AG09309 (cell line): ENCODE data around the gene IFNA6.

ENCODE experiments used
- DNase-seq: peaks from one replicate; pipeline ENCODE4 v3.0.0-alpha.2; 2010; ENCODE audit warnings: low read depth
- H3K4me3 ChIP-seq: 2 replicates; pipeline ENCODE4 v1.5.1; 2011; ENCODE audit warnings: mild to moderate bottlenecking, low read depth, low read length, moderate library complexity; ENCODE audit not compliant: control insufficient read depth
- TF ChIP-seq, protein P1 (sequence below): IDR thresholded peaks from 2 replicates; pipeline ENCODE4 v1.5.1; 2011; ENCODE audit warnings: mild to moderate bottlenecking, low read depth, low read length, inconsistent platforms; ENCODE audit not compliant: insufficient read depth, control insufficient read depth; ENCODE audit errors: missing control alignments

Gene IFNA6

DNA sequence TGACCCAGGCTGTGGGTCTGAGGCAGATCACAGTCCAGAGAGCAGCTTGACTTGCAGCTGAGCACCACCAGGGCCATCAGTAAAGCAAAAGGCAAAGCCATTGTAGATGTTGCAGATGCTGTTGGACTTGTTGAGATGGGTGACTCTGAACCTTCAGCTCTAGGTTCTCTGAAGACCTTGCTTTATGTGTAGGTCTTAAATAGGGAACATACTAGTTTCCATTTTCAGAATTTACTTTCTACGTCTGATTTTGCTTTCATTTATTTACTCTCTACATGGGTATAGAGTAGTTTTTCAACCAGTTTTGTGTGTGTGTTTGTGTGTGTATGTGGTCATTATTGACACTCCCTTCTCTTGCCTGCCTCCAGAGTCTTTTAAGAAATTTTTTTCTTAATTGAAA, at the start of gene IFNA6:
Gene IFNA6 (minus strand): TSS at position 101 of the 400 bp plus-strand sequence. CDS start 0 bp downstream, at position 101.
- DNase-seq, result no peak
- TF ChIP-seq, protein P1, sequence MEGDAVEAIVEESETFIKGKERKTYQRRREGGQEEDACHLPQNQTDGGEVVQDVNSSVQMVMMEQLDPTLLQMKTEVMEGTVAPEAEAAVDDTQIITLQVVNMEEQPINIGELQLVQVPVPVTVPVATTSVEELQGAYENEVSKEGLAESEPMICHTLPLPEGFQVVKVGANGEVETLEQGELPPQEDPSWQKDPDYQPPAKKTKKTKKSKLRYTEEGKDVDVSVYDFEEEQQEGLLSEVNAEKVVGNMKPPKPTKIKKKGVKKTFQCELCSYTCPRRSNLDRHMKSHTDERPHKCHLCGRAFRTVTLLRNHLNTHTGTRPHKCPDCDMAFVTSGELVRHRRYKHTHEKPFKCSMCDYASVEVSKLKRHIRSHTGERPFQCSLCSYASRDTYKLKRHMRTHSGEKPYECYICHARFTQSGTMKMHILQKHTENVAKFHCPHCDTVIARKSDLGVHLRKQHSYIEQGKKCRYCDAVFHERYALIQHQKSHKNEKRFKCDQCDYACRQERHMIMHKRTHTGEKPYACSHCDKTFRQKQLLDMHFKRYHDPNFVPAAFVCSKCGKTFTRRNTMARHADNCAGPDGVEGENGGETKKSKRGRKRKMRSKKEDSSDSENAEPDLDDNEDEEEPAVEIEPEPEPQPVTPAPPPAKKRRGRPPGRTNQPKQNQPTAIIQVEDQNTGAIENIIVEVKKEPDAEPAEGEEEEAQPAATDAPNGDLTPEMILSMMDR, result no peak

GRCh38 chr9:21399956-21400355, 49.3 kb upstream of the IFNA6 start:
- no peak for DNase-seq
- TF ChIP-seq, protein P1, result no peak
- H3K4me3 ChIP-seq, result no peak overlapping the region

More for the DNA sequence above, at the start of gene IFNA6:
- H3K4me3 ChIP-seq, result no peak within 1 kb of the TSS

DNA sequence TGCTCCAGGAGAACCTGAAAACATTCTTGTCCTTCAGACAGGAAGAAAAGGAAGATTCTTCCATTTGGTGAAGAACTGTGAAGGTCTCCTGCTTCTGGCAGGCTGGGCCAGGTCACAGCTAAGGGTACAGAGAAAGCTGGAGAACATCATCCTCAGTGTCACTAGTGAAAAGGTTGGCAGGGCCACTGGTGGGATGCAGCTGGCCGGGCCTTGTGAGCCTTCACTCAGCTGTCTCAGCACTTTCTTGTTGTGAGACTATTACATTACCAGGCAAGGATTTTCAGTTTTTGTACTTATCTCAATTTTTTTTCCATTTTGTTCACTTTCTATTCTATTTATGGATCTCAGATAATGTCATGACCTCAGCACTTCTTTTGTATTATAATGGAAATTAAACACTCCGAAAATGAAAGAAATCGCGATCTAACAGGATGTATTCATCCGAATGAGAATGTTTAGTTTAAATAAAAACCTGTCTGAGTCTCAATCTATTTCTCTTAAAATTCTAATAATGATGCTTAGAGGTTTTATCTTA, 48.3 kb upstream of the IFNA6 start:
- TF ChIP-seq, protein P1, result no peak
- no peak for DNase-seq
- no peak overlapping the region for H3K4me3 ChIP-seq

- TF ChIP-seq, protein P1, result peak; percentile 87
- DNase-seq, result no peak
- H3K4me3 ChIP-seq, result peak overlapping the region; percentile 63
These were observed 45.4 kb upstream of the IFNA6 start for GRCh38 chr9:21395778-21396717.

DNA sequence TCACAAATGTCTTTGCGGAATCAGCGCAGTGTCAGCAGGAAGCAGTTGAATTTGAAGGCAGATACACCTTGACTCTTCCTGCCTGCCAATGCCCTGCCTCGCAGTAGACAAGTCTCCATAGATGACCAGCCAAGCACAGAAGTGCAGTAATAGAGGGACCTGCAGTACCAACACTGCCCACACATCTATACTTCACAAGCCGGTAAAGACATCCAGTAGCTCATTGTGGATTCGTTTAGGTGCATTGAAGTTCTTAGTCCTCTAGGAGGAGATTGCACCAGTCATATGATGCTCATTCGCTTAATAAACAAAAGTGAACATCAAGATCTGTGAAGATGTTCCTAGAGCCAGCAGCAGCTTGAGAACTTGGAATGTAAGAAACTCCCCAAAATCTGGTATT, 41.6 kb upstream of the IFNA6 start:
- no peak overlapping the region for H3K4me3 ChIP-seq

DNA sequence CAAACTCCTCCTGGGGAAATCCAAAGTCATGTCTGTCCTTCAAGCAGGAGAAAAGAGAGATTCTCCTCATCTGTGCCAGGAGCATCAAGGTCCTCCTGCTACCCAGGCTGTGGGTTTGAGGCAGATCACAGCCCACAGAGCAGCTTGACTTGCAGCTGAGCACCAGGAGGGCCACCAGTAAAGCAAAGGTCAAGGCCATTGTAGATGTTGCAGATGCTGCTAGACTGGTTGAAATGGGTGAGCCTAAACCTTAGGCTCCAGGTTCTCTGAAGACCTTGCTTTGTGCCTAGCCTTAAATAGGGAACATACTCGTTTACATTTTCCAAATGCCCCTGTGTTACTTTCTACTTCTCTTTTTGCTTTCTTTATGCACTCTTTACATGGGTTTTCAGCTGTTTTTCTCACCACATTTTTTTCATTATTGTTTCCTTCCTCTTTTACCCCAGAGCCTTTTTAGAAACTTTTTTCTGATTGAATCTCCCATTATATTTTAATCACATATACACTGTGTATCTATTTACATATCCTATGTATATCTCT, 34.5 kb upstream of the IFNA6 start, which contains the start of gene IFNA2:
Gene IFNA2 (minus strand): TSS at position 268 of the 540 bp plus-strand sequence. CDS start 69 bp downstream, at position 199.
- H3K4me3 ChIP-seq, result no peak within 1 kb of the TSS
- DNase-seq, result no peak
- TF ChIP-seq, protein P1, result no peak

More for the DNA sequence above, 41.6 kb upstream of the IFNA6 start:
- no peak for DNase-seq
- TF ChIP-seq, protein P1, result peak; percentile 6
